Measurements from ENCODE around the gene RNASE13. TPM values are rescaled to one million over a fixed set of nuclear protein-coding genes. Genes with fewer than 3 reads are reported as not detected.

The RNASE13 gene
- total RNA-seq, 1 experiment from 2014 or later: not detected

GRCh38 chr14:21023817-21024584 is 10.6 kb downstream of the RNASE13 start:
- no peaks in the 10 kb centered on the region for H3K9me2 ChIP-seq (replicated peaks; ENCODE audit: insufficient read depth, low read length)
- DNase-seq: no peak
- no peak overlapping the region for H2AFZ ChIP-seq (ENCODE audit: low read length)
- H3K79me2 ChIP-seq (ENCODE audit: low read length): no peaks in the 10 kb centered on the region
- H3K36me3 ChIP-seq (ENCODE audit: insufficient read depth, low read length): no peaks in the 10 kb centered on the region
- no peak overlapping the region for H3K4me2 ChIP-seq (ENCODE audit: low read depth, low read length, poor library complexity, severe bottlenecking)
- 0 out of 2 replicates have a peak, but pooled peaks cover 3% of the 10 kb centered on the region for H4K20me1 ChIP-seq (ENCODE audit: insufficient read depth, low read depth, low read length)
- H3K9ac ChIP-seq (ENCODE audit: low read length): no peak overlapping the region
- no peaks in the 10 kb centered on the region; the same call in 1 of the 2 replicates for H3K27me3 ChIP-seq (ENCODE audit: low read length)
- H3K27ac ChIP-seq (ENCODE audit: low read length): no peak overlapping the region
- H3K4me3 ChIP-seq (ENCODE audit: low read length): no peak overlapping the region
- no peaks in the 10 kb centered on the region for H3K9me3 ChIP-seq (ENCODE audit: low read length)
- no peaks in the 10 kb centered on the region for H3K4me1 ChIP-seq (ENCODE audit: low read length)

GRCh38 chr14:21023174-21023573 is 11.4 kb downstream of the RNASE13 start:
- Histone ChIP-seq H3K4me3 (ENCODE audit: low read length) (no peak overlapping the region), H3K36me3 (ENCODE audit: insufficient read depth, low read length) (no peaks in the 10 kb centered on the region), H4K20me1 (ENCODE audit: insufficient read depth, low read depth, low read length) (0 out of 2 replicates have a peak, but pooled peaks cover 3% of the 10 kb centered on the region), H3K4me2 (ENCODE audit: low read depth, low read length, poor library complexity, severe bottlenecking) (no peak overlapping the region), H3K9ac (ENCODE audit: low read length) (no peak overlapping the region), H3K9me3 (ENCODE audit: low read length) (no peaks in the 10 kb centered on the region), H3K27ac (ENCODE audit: low read length) (no peak overlapping the region), H3K27me3 (ENCODE audit: low read length) (no peaks in the 10 kb centered on the region; the same call in 1 of the 2 replicates), H2AFZ (ENCODE audit: low read length) (no peak overlapping the region), H3K4me1 (ENCODE audit: low read length) (no peaks in the 10 kb centered on the region), H3K9me2 (replicated peaks; ENCODE audit: insufficient read depth, low read length) (no peaks in the 10 kb centered on the region), H3K79me2 (ENCODE audit: low read length) (no peaks in the 10 kb centered on the region)
- DNase-seq: no peak

- Histone ChIP-seq H3K4me1 (ENCODE audit: low read length) (no peaks in the 10 kb centered on the region), H3K36me3 (ENCODE audit: insufficient read depth, low read length) (no peaks in the 10 kb centered on the region), H4K20me1 (ENCODE audit: insufficient read depth, low read depth, low read length) (0 out of 2 replicates have a peak, but pooled peaks cover 3% of the 10 kb centered on the region), H3K9ac (ENCODE audit: low read length) (no peak overlapping the region), H3K27ac (ENCODE audit: low read length) (no peak overlapping the region), H3K79me2 (ENCODE audit: low read length) (no peaks in the 10 kb centered on the region), H3K4me2 (ENCODE audit: low read depth, low read length, poor library complexity, severe bottlenecking) (no peak overlapping the region), H2AFZ (ENCODE audit: low read length) (no peak overlapping the region), H3K27me3 (ENCODE audit: low read length) (no peaks in the 10 kb centered on the region; the same call in 1 of the 2 replicates), H3K9me2 (replicated peaks; ENCODE audit: insufficient read depth, low read length) (no peaks in the 10 kb centered on the region), H3K9me3 (ENCODE audit: low read length) (no peaks in the 10 kb centered on the region), H3K4me3 (ENCODE audit: low read length) (no peak overlapping the region)
- no peak for DNase-seq
These were observed 11.9 kb downstream of the RNASE13 start for GRCh38 chr14:21022686-21023085.

GRCh38 chr14:21020977-21021545 is 13.5 kb downstream of the RNASE13 start:
- no peaks in the 10 kb centered on the region for H3K9me2 ChIP-seq (replicated peaks; ENCODE audit: insufficient read depth, low read length)
- no peaks in the 10 kb centered on the region for H3K9me3 ChIP-seq (ENCODE audit: low read length)
- no peaks in the 10 kb centered on the region; the same call in 1 of the 2 replicates for H3K27me3 ChIP-seq (ENCODE audit: low read length)
- no peak overlapping the region for H2AFZ ChIP-seq (ENCODE audit: low read length)
- DNase-seq: no peak
- H3K79me2 ChIP-seq (ENCODE audit: low read length): no peaks in the 10 kb centered on the region
- H3K27ac ChIP-seq (ENCODE audit: low read length): no peak overlapping the region
- no peaks in the 10 kb centered on the region for H3K4me1 ChIP-seq (ENCODE audit: low read length)
- no peak overlapping the region for H3K9ac ChIP-seq (ENCODE audit: low read length)
- no peaks in the 10 kb centered on the region for H4K20me1 ChIP-seq (ENCODE audit: insufficient read depth, low read depth, low read length)
- H3K36me3 ChIP-seq (ENCODE audit: insufficient read depth, low read length): no peaks in the 10 kb centered on the region
- H3K4me2 ChIP-seq (ENCODE audit: low read depth, low read length, poor library complexity, severe bottlenecking): no peak overlapping the region
- no peak overlapping the region for H3K4me3 ChIP-seq (ENCODE audit: low read length)

- Histone ChIP-seq H3K36me3 (ENCODE audit: insufficient read depth, low read length) (no peaks in the 10 kb centered on the region), H3K4me1 (ENCODE audit: low read length) (no peaks in the 10 kb centered on the region), H3K9me3 (ENCODE audit: low read length) (no peaks in the 10 kb centered on the region), H3K9ac (ENCODE audit: low read length) (no peak overlapping the region), H3K27me3 (ENCODE audit: low read length) (no peaks in the 10 kb centered on the region; the same call in 1 of the 2 replicates), H3K79me2 (ENCODE audit: low read length) (no peaks in the 10 kb centered on the region), H3K4me3 (ENCODE audit: low read length) (no peak overlapping the region), H4K20me1 (ENCODE audit: insufficient read depth, low read depth, low read length) (no peaks in the 10 kb centered on the region), H3K27ac (ENCODE audit: low read length) (no peak overlapping the region), H2AFZ (ENCODE audit: low read length) (no peak overlapping the region), H3K4me2 (ENCODE audit: low read depth, low read length, poor library complexity, severe bottlenecking) (no peak overlapping the region), H3K9me2 (replicated peaks; ENCODE audit: insufficient read depth, low read length) (no peaks in the 10 kb centered on the region)
- DNase-seq: no peak
These were observed 15.2 kb downstream of the RNASE13 start for GRCh38 chr14:21019366-21019765.

GRCh38 chr14:21018781-21019180 is 15.8 kb downstream of the RNASE13 start:
- no peaks in the 10 kb centered on the region for H3K79me2 ChIP-seq (ENCODE audit: low read length)
- no peaks in the 10 kb centered on the region for H3K9me2 ChIP-seq (replicated peaks; ENCODE audit: insufficient read depth, low read length)
- H3K4me2 ChIP-seq (ENCODE audit: low read depth, low read length, poor library complexity, severe bottlenecking): no peak overlapping the region
- no peaks in the 10 kb centered on the region; the same call in 1 of the 2 replicates for H3K27me3 ChIP-seq (ENCODE audit: low read length)
- H3K36me3 ChIP-seq (ENCODE audit: insufficient read depth, low read length): no peaks in the 10 kb centered on the region
- H3K4me3 ChIP-seq (ENCODE audit: low read length): no peak overlapping the region
- H3K9me3 ChIP-seq (ENCODE audit: low read length): no peaks in the 10 kb centered on the region
- no peak overlapping the region for H3K27ac ChIP-seq (ENCODE audit: low read length)
- no peak overlapping the region for H3K9ac ChIP-seq (ENCODE audit: low read length)
- H2AFZ ChIP-seq (ENCODE audit: low read length): no peak overlapping the region
- no peaks in the 10 kb centered on the region for H4K20me1 ChIP-seq (ENCODE audit: insufficient read depth, low read depth, low read length)
- no peaks in the 10 kb centered on the region for H3K4me1 ChIP-seq (ENCODE audit: low read length)
- no peak for DNase-seq

GRCh38 chr14:21018286-21018685 is 16.3 kb downstream of the RNASE13 start:
- Histone ChIP-seq H3K4me2 (ENCODE audit: low read depth, low read length, poor library complexity, severe bottlenecking) (no peak overlapping the region), H3K36me3 (ENCODE audit: insufficient read depth, low read length) (no peaks in the 10 kb centered on the region), H3K4me1 (ENCODE audit: low read length) (no peaks in the 10 kb centered on the region), H3K79me2 (ENCODE audit: low read length) (no peaks in the 10 kb centered on the region), H4K20me1 (ENCODE audit: insufficient read depth, low read depth, low read length) (no peaks in the 10 kb centered on the region), H3K4me3 (ENCODE audit: low read length) (no peak overlapping the region), H3K27me3 (ENCODE audit: low read length) (no peaks in the 10 kb centered on the region; the same call in 1 of the 2 replicates), H3K27ac (ENCODE audit: low read length) (no peak overlapping the region), H3K9me2 (replicated peaks; ENCODE audit: insufficient read depth, low read length) (no peaks in the 10 kb centered on the region), H2AFZ (ENCODE audit: low read length) (no peak overlapping the region), H3K9ac (ENCODE audit: low read length) (no peak overlapping the region), H3K9me3 (ENCODE audit: low read length) (no peaks in the 10 kb centered on the region)
- DNase-seq: no peak

- Histone ChIP-seq H3K4me3 (ENCODE audit: low read length) (no peak overlapping the region), H3K9me2 (replicated peaks; ENCODE audit: insufficient read depth, low read length) (no peaks in the 10 kb centered on the region), H2AFZ (ENCODE audit: low read length) (no peak overlapping the region), H3K27me3 (ENCODE audit: low read length) (no peaks in the 10 kb centered on the region; the same call in 1 of the 2 replicates), H3K4me2 (ENCODE audit: low read depth, low read length, poor library complexity, severe bottlenecking) (no peak overlapping the region), H3K79me2 (ENCODE audit: low read length) (no peaks in the 10 kb centered on the region), H4K20me1 (ENCODE audit: insufficient read depth, low read depth, low read length) (no peaks in the 10 kb centered on the region), H3K4me1 (ENCODE audit: low read length) (no peaks in the 10 kb centered on the region), H3K27ac (ENCODE audit: low read length) (no peak overlapping the region), H3K36me3 (ENCODE audit: insufficient read depth, low read length) (no peaks in the 10 kb centered on the region), H3K9ac (ENCODE audit: low read length) (no peak overlapping the region), H3K9me3 (ENCODE audit: low read length) (no peaks in the 10 kb centered on the region)
- no peak for DNase-seq
These were observed 16.9 kb downstream of the RNASE13 start for GRCh38 chr14:21017528-21018245.
